HG02884 (cell line): ENCODE results near the gene CHTF18.
"Not testable (repeated sequence)": the region's sequence is repeated elsewhere in the genome, so short reads cannot be mapped to it uniquely, and the experiment has no call there.

Experiments
- ATAC-seq: cut with Tn5 transposase; IDR thresholded peaks from one replicate; pipeline ENCODE4 v1.9.1; 2021; ENCODE audit warnings: mild to moderate bottlenecking, moderate library complexity; ENCODE audit not compliant: unreplicated experiment

The CHTF18 gene

DNA sequence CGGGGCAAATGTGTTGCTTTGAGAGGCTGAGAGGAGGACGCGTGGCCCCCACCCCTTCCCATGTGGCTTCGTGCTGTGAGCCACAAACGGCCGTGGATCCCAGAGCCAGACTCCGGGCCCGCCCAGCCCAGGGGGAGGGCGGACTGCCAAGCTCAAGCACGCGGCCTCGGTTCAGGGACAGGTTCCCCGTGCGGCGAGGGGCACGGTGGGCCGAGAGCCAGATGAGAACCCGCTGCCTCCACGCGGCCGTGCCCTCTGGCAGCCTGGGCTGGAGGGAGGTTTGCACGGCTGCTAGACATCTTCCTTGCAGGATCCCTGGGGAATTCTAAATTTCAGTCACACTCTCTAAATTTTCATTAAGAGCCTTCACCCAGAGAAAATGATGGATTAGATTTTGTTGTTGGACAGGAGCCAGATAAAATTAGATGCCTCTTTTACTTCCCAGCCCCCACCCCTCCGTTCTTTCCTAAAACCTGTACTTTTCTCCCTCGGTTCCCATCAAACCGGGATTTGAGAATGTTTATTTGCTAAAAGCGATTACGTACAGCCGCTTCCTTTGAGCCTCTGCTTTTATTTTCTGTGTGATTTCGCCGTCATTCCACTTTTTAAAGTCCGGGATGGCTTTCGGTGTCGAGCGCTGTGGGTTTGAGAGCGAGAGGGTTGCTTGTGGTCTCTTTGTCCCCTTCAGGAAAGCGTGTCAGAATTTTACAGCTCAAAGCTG is 37.1 kb downstream of the CHTF18 start:
- no peak for ATAC-seq

DNA sequence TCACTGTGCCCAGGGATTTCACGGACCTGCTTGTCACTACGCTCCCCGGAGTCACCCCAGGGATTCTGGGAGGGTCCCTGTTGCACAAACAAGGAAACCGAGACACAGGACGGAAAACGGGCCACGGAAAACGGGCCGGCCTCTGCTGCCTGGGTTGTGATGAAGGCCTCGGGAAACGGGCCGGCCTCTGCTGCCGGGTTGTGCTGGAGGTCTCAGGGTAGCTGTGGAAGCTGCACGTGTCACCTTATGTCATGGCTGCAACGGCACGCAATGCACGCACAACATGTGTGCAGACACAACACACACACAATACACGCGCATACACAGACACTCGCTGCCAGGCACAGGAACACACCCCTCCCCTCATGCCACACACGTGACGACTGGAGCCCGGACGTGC is 39.1 kb downstream of the CHTF18 start:
- ATAC-seq = no peak

DNA sequence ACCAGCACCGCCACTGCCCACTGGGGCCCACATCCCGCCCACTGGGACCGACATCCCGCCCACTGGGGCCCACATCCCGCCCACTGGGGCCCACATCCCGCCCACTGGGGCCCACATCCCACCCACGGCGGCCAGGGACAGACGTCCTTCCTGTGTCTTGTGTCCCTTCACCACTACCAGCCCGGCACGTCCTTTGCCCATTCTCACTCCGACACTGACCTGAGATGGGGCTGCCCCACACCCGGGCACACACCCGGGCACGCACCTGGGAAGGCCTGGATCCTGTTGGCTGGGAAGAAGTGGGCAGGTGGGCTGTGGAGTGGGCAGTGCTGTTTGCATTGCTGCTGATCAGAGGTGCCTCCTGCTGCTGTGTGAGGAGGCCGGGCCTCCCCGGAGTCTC is 40.5 kb downstream of the CHTF18 start:
- no peak for ATAC-seq

DNA sequence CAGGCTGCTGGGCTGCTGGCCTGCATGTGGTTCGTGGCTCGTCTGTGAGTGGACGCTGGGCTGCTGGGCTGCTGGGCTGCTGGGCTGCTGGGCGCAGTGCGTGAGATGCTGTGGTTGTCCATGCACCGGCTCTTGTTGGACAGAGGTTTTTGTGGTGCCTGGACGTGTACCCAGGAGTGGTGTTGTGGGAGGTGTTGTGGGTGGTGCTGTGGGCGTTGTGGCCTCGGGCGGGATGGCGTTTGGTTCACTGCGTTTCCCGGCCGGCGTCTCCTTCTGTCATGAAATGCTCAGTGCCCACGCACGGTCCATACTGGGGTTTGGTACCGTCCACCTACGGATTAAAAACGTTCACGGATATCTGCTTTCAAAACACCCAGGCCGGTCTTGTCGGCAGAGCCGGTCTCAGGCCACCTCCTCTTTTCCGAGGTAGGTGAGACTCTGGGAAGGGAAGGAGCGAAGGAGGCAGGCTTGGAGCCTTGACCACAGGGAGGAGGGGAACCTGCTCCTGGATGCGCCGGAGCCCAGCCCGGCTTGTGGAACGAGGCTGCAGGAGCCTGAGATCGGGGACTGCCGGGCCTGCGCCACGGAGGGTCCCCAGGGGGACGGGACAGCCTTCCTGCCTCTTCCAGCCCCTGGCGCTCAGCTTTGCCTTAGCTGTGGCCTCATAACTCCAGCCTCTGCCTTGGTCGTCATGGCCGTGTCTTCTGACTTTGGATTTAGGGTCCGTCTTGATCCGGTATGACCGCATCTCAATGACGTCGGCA is 41.9 kb downstream of the CHTF18 start:
- ATAC-seq = no peak

DNA sequence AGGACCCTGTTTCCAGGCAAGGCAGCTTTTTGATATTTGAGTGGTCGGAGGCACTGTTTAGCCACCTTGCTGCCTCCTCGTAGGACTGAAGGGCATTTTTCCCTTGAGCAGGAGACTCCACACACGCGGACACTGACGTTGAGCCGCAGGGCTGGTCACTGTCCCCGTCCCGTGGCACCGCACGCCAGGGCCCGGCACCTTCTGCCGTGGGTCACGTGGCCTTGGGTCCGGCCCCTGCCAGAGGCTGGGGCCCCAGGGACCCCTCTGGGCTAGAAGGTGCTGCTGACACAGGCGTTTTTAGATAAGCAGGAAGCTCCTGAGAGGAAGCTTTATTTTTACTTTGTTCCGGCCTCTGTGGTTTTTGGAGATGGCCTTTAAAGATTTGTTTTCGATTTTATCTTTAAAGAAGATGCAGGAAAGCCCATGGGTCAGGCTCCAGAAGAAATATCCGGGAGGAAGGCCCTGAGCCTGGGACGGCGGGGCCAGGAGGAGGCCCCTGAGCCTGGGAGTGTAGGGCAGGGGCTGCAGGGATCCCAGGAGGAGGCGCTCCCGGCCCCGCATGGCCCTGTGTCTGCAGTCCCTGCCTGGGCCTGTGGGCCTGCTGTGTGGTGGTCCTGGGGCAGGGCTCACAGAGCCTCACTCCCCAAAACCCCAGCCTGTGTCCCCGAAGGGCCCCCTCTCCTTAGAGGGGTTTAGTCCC is 42.6 kb downstream of the CHTF18 start:
- ATAC-seq = no peak

DNA sequence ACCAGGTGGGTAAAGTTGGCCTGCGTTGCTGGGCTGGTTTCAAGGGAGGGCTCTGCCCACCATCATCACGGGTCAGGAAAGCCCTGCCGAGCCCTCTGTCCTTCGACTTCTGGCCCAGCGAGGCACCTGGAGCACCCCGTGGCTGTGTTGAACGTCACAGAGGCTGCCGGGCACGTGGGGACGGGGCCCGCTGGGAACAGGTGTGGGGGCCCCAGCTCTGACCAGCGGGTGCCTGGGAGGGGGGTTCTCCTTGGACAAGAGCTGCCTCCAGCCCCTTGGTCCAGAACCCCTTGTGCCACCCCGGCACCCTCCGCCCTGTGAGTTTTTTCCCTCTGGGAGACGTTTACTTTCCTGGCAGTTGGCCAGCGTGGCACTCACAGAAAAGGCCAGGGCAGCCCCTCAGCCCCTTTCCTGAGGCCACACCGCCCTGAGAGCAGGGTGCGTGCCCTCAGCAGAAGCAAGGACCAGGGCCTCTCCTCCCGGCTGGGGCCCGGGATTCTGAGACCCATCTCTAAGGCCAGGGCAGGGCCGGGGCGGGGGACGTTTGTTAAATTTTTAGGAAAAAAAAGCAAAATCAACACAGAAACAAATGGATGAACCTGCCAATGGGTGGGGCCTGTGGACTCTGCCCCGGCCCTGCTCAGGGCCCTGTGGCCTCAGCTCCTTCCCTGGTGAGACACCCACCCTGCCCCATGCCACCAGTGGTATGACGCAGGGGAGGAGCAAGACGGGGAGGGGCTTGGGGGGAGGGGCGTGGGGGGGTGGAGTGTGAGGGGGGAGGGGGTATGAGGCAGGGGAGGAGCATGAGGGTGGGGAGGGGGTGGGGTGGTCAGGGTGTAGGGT is 43.4 kb downstream of the CHTF18 start:
- no peak for ATAC-seq

DNA sequence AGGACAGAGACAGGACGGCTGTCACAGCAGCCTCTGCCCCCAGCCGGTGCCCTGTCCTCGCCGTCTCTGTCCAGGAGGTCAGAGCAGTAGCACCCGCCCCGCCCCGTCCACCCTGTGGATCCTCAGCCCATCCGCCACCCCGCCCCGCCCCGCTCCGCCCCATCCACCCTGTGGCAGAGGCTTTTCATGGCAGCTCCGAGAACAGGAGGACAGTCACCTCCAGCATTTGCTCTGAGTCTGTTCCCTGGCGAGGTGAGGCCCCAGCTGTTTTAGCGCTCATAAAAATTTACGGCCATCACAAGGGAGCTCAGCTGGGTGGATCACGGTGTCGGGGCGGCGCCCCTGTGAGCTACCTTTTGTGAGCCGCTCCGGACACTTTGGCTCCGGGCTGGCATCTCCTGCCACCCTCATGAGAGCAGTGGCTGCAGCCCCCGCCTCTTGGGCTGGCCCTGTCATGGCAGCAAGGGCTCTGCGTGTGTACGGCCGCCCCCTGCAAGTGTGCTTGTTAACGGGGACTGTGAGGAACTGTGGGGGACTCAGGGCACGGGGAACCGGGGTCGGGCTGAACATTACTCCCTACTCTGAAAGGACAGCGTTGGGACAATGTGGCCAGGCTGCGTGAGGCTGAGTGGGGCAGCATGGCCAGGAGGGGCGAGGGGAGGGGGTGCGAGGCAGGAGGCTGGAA is 44.4 kb downstream of the CHTF18 start:
- ATAC-seq = no peak

DNA sequence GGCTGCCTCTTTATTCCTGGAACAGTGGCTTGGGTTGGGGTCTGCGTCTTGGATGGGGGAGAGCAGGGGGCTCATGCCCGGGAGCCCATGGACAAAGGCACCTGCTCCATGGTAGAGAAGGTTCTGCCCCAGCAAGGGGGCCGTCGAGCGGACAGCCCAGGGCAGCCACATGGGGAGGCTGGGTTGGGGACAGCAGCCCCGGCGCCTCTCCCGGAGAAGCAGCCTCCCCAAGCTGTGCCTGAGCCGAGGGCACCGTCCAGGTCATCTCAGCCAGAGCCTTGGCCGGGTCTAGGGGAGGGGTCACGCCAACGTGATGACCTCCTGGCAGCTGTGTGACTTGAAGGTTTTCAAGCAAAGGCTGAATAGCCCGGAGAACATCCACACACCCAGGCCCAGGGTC is 45.0 kb downstream of the CHTF18 start:
- ATAC-seq = no peak

DNA sequence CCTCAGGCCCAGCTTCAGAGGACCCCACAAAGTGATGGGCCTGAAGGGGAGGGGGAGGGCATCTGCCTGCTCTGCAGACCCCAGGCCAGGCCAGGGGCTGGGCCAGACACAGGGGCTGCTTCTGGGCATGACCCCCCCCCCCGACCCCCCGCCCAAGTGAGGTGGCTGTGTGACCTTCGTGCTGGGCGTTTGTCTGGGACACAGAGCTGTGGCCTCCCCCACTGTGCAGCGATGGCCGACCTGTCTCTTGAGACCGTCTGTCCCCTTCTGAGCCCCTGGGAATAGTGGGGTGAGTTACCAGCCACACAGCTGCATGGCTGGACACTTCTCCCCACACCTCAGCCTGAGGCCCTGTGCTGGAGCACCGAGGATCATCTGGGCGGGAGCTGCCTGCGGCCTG is 47.0 kb downstream of the CHTF18 start:
- no peak for ATAC-seq

DNA sequence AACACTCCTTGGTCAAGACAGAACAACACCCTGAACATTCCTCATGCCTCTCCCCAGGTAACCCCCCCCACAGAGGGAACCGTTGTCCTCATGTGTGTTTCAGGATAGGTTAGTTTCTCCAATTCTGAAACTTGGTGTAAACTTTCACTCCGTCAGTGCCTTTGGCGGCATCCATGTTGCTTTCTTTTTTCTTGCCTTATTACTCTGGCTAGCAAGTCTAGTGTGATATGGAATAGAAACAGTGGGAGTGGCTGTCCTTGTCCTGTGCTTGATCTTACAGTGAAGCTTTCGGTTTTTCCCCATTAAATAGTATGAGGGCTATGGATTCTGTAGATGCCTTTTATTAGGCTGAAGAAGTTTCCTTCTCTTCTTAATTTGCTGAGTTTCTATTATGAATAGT is 47.8 kb downstream of the CHTF18 start:
- no peak for ATAC-seq

DNA sequence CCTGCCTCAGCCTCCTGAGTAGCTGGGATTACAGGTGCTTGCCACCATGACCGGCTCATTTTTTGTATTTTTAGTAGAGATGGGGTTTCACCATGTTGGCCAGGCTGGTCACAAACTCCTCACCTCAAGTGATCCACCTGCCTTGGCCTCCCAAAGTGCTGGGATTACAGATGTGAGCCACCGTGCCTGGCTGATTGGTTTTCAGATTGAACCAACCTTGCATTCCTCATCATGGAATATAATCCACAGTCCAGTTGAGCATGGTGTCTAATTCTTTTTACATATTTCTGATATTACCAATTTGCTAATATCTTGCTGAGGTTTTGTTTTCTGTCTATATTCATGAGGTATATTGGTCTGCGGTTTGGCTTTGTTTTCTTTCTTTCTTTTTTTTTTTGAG is 48.4 kb downstream of the CHTF18 start:
- ATAC-seq = not testable (repeated sequence)

DNA sequence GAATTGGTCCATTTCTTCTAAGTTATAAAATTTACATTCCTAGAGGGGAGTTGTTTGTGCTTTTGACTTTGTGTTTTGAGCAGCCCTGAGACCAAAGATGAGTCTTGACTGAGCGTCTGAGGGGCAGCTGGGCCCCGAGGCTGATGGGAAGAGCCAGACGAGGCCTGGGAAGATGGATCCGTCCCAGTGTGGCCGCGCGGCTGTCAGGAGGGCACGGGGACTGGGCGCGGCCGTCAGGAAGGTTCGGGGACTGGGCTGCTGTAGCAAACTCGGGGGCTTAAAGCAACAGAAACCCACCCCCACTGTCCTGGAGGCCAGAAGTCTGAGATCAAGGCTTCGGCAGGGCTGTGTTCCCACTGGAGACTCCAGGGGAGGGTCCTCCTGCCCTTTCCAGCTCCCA is 50.3 kb downstream of the CHTF18 start:
- no peak for ATAC-seq

DNA sequence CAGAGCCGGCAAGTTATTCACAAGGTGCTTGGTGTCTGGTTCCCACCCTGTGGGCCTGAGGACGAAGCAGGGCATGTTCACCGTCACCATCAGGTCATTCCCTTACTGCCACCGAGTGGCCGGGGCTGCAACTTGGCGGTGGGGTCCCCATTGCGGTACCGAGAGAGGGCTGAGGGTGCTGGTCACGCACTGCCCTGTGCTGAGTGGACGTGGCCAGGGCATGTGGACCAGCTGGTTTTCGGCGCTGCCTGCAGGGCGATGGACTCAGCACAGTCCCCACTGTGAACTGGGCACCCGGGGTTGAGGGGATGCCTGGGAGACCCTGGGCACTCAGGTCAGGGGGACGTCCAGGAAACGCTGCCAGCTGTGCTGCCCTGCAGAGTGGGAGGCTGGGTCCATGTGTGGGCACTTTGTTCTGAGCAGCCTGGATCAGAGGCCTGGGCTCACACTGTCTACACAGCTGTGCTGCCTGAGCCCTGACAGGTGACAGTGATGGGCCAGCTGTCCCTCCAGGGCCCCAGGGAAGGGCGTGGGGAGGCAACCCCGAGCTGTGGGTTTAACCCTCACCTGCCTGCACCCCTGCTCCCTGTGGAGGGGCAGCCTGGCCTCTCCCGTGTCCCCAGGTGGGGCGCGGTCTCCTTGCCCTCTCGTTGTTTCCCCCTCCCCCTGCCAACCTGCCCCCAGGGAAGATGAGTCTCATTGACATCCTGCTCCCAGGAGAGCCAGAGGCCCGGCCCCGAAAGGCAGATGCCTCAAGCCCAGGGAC is 51.4 kb downstream of the CHTF18 start:
- no peak for ATAC-seq

DNA sequence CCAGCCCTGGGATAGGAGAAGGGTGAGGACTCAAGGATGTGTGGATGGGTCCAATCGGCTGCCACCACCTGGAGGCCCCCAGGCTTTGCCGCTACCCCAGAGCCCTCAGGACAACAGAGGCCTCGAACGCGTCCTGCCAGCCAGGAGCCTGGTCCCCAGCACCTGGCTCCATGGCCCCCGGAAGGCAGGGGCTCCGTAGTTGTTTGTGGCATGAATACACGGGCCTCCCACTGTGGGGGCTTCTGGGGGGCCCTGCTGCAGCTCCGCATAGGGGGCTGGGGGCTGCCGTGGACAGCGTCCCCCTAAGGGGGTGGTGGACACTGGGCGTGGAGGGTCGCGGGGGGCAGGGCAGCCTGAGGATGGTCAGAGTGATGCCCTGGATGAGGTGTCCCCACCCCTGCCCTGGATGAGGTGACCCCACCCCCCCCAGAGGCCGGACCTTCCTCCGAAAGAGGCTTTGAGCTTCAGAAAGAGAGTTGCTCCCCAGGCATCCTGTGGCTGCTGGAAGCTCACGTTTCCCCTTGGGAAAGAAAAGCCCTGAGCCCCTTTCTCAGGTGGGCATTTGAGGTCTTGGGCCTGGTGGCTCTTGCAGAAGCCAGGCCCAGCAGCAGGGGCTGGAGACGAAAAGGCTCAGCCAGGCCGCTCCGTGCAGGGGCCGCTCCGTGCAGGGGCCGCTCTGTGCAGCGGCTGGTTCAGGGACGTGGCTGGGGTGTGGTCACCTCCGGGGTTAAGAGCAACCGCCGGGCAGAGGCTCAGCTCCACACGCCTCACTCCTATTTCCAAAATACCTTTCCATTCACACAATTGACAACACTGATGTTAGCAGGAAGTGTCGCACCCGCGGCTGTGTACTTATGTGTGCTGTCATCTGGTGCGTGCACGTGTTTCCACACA is 52.4 kb downstream of the CHTF18 start:
- ATAC-seq = no peak

DNA sequence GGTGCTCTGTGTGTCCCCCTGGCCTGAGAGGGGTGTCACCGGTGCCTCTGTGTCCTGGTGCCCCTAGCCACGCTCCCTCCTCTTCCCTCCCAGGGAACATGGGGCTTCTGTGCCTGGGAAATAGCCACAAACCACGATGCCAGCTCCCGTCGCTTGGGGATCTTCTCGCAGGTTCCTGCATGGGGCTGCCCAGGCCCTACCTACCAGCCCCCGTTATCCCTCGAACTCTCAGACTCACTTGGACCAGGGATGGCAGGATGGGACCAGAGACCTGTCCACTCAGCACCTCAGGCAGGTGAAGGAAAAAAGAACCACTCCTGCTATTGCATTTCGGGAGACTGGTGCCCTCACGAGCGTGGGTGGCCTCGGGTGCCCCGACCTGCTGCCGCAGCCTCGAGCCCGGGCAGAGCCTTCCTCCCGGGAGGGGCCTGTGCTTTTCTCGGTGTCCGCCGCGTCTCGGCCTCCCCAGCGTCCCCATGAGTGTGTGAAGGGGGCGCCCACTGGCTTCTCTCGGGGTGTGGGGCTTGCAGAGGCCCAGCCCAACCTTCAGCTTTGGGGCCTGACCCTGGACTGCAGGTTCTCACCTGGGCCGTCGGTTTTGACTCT is 53.1 kb downstream of the CHTF18 start:
- ATAC-seq = no peak

DNA sequence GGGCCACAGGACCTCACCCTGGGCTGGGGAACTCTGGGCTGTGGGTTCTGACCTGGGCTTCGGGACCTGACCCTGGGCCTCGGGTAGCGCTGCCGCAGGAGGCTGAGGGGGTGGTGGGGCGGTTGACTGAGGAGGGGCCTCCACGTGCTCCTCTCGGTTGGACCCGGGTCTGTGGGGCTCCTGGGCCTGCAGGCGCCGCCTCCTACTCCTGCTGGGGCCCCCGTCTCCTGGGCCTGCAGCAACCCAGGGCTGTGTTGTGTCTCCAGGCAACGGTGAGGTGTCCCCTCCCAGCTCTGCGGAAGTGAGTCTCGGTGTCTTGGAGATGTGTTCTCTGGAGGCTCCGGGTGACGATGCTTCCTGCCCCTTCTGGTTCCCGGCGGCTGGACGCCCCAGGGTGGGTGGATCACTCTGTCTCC is 53.6 kb downstream of the CHTF18 start:
- no peak for ATAC-seq

DNA sequence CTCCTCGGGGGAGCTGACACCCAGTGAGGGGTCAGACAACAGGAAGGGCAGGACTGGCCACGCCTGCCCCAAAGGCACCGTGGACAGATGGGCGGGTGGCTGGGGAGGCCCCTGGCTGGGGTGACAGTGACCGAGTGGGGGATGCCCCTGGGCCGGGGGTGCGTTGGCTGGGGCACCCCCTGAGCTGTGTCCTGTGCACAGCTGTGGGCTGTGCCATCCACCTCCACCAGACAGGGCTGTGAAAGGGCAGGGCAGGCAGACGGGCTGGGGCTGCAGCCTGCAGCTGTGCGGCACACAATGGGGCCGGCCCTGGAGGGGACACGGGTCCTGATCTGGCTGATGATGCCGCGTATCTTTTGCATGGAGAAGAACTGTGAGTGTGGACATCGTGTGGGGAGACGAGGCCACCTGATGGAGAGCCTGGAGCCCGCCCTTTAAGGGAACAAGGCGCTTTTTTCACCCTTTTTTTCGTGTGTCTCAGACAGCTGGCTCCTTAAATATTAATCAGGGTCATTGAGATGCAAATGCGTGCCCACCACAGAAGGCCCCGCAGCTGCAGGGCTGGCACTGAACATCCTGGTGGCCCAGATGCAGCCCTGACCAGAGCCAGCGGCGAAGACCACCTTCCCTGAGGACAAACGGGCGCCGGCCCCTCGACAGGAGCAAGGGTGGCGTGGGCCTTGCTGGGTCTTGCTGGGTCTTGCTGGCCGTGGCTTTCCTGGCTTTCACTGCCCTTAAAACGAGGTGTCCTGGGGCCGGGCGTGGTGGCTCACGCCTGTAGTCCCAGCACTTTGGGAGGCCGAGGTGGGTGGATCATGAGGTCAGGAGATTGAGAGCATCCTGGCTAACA is 54.5 kb downstream of the CHTF18 start:
- ATAC-seq = no peak
